Lung (tissue), 12 donors: ENCODE results near the gene ZNF593OS. TPM values are rescaled to one million over a fixed set of nuclear protein-coding genes. Genes with fewer than 3 reads are reported as not detected.

Experiments used
- ATAC-seq: fragments of 200-7000 bp; cut with Tn5 transposase; one replicate; pipeline ENCODE4 v1.9.1; 2020; ENCODE audit warnings: moderate number of reproducible peaks; ENCODE audit not compliant: insufficient read depth, low FRiP score
- DNase-seq, 3 donors: peaks; one replicate each; pipeline ENCODE4 v3.0.0-alpha.2; 2013 to 2017
- H3K27ac ChIP-seq, 2 donors: one replicate each; pipeline ENCODE4 v1.5.1; 2013; ENCODE audit warnings: mild to moderate bottlenecking in 2 of 2, moderate library complexity in 2 of 2, control low read depth in 1 of 2, inconsistent platforms in 1 of 2, low read depth in 1 of 2, low read length in 1 of 2
- H3K27me3 ChIP-seq, 3 donors: one replicate each; pipeline ENCODE4 v1.5.1; 2013; ENCODE audit warnings: low read length in 2 of 3; ENCODE audit not compliant: control insufficient read depth in 3 of 3, insufficient read depth in 3 of 3
- H3K36me3 ChIP-seq, 4 donors: one replicate each; pipeline ENCODE4 v1.5.1; 2013; ENCODE audit warnings: low read length in 4 of 4, mild to moderate bottlenecking in 1 of 4, moderate library complexity in 1 of 4; ENCODE audit not compliant: control insufficient read depth in 4 of 4, insufficient read depth in 4 of 4
- H3K4me1 ChIP-seq, 5 donors: one replicate each; pipeline ENCODE4 v1.5.1; 2013; ENCODE audit warnings: low read length in 5 of 5, mild to moderate bottlenecking in 2 of 5, moderate library complexity in 1 of 5; ENCODE audit not compliant: control insufficient read depth in 5 of 5, insufficient read depth in 5 of 5
- H3K4me3 ChIP-seq: one replicate; pipeline ENCODE4 v1.5.1; 2013; ENCODE audit warnings: mild to moderate bottlenecking, control low read depth, moderate library complexity
- H3K9ac ChIP-seq, 2 donors: one replicate each; pipeline ENCODE4 v1.5.1; 2013; ENCODE audit warnings: low read length in 2 of 2, control low read depth in 1 of 2; ENCODE audit not compliant: insufficient read depth in 1 of 2
- H3K9me3 ChIP-seq, 4 donors: one replicate each; pipeline ENCODE4 v1.5.1; 2013; ENCODE audit warnings: low read length in 3 of 4, mild to moderate bottlenecking in 1 of 4, moderate library complexity in 1 of 4; ENCODE audit not compliant: control insufficient read depth in 4 of 4, insufficient read depth in 3 of 4
- CTCF ChIP-seq: IDR thresholded peaks from 2 replicates; pipeline ENCODE4 v1.5.1; 2012; ENCODE audit warnings: mild to moderate bottlenecking; ENCODE audit errors: control extremely low read depth, extremely low read depth
- WGBS, 2 donors: extraction: QIAGEN DNeasy Blood & Tissue Kit; methylation state at CpG; one replicate each; pipeline ENCODE4 v1.1.7; 2013; 5-methylcytosine and 5-hydroxymethylcytosine counted together
- polyA plus RNA-seq, 2 donors: library from polyadenylated mRNA; stranded (reverse); fragments of 200-250 nt; gene quantifications; one replicate each; pipeline ENCODE4 v1.2.1, GENCODE V29; 2013
- total RNA-seq, 2 donors: library from RNA; depleted of rRNA in 1 of 2; stranded (reverse); fragments of >200 nt in 1 of 2; gene quantifications; one replicate each; pipeline ENCODE4 v1.2.1, GENCODE V29; 2014 to 2021
- donor health status: control.
- donor health status: control.
- donor health status: Bipolar disorder and iron deficiency.
- donor health status: healthy.
- donor health status: DM: yes; HTN: yes; CAD: no.

Gene ZNF593OS
- total and polyA plus RNA-seq, 4 donors, result 0.29 to 0.65 TPM; not detected in 2

GRCh38 chr1:26134466-26134865 lies 37.2 kb downstream of the ZNF593OS start:
- H3K9ac ChIP-seq, result no peak overlapping the region

GRCh38 chr1:26132834-26133167 lies 38.8 kb downstream of the ZNF593OS start:
- Histone ChIP-seq H3K9me3 (no peaks in the 10 kb centered on the region), H3K9ac (no peak overlapping the region), H3K4me3 (no peak overlapping the region), H3K27me3 (no peaks in the 10 kb centered on the region), H3K4me1 (peaks cover 0 to 3% (median 0%) of the 10 kb centered on the region in 5 donors), H3K36me3 (no peaks in the 10 kb centered on the region), H3K27ac (no peak overlapping the region)
- ATAC-seq (no peak), DNase-seq (no peak)
- TF ChIP-seq CTCF, result no peak
- 97 to 100% methylated on average over 2 of the region's 2 CpGs for WGBS, 2 donors

More at GRCh38 chr1:26134466-26134865, 37.2 kb downstream of the ZNF593OS start:
- TF ChIP-seq CTCF, result no peak
- 97% methylated on average over 3 of the region's 3 CpGs for WGBS, 2 donors
- H3K9me3 ChIP-seq, result no peaks in the 10 kb centered on the region
- H3K27me3 ChIP-seq, result no peaks in the 10 kb centered on the region
- DNase-seq (no peak), ATAC-seq (no peak)
- no peak overlapping the region for H3K4me3 ChIP-seq
- peaks cover 0 to 3% (median 0%) of the 10 kb centered on the region in 5 donors for H3K4me1 ChIP-seq
- no peaks in the 10 kb centered on the region for H3K36me3 ChIP-seq
- H3K27ac ChIP-seq, result no peak overlapping the region

- no peaks in the 10 kb centered on the region for H3K9me3 ChIP-seq
- H3K4me3 ChIP-seq, result no peak overlapping the region
- DNase-seq (no peak), ATAC-seq (no peak)
- no peak for TF ChIP-seq CTCF
- 82 to 84% methylated on average over 5 of the region's 5 CpGs for WGBS, 2 donors
- H3K4me1 ChIP-seq, result peaks cover 0 to 6% (median 1%) of the 10 kb centered on the region in 5 donors
- H3K36me3 ChIP-seq, result no peaks in the 10 kb centered on the region
- H3K9ac ChIP-seq, result no peak overlapping the region
- no peak overlapping the region for H3K27ac ChIP-seq
- H3K27me3 ChIP-seq, result no peaks in the 10 kb centered on the region
These were observed 39.4 kb downstream of the ZNF593OS start for GRCh38 chr1:26132128-26132833.

- no peaks in the 10 kb centered on the region for H3K27me3 ChIP-seq
- H3K36me3 ChIP-seq, result no peaks in the 10 kb centered on the region
- no peak for TF ChIP-seq CTCF
- 31 to 69% methylated on average over 1 of the region's 1 CpG for WGBS, 2 donors
- H3K9me3 ChIP-seq, result no peaks in the 10 kb centered on the region
- no peak for ATAC-seq
- peaks cover 0 to 6% (median 6%) of the 10 kb centered on the region in 5 donors for H3K4me1 ChIP-seq
- no peak overlapping the region for H3K4me3 ChIP-seq
- no peak for DNase-seq
- H3K27ac ChIP-seq, result no peak overlapping the region
- H3K9ac ChIP-seq, result no peak overlapping the region
These were observed 40.9 kb downstream of the ZNF593OS start for GRCh38 chr1:26130695-26131094.
